MM.1S (cell line): ENCODE data around the gene DNPEP.

Experiments
- DNase-seq: peaks from one replicate; pipeline ENCODE4 v3.0.0-alpha.2; 2015
- H2AFZ ChIP-seq: fragments of 300-600 bp; sonication (generic); 2 replicates; pipeline ENCODE4 v1.6.0; 2016; ENCODE audit warnings: antibody characterized with exemption, low read length
- H3F3A ChIP-seq: fragments of 300-600 bp; sonication (generic); 2 replicates; pipeline ENCODE4 v1.6.1; 2016; ENCODE audit warnings: mild to moderate bottlenecking, antibody characterized with exemption, low read length, moderate library complexity, mixed read lengths; ENCODE audit not compliant: insufficient read depth
- H3K27ac ChIP-seq: fragments of 300-600 bp; sonication (generic); 2 replicates; pipeline ENCODE4 v1.5.1; 2016; ENCODE audit warnings: mild to moderate bottlenecking, low read length
- H3K27me3 ChIP-seq: fragments of 300-600 bp; sonication (generic); replicated peaks from 2 replicates; pipeline ENCODE4 v1.6.0; 2016; ENCODE audit warnings: low read length; ENCODE audit not compliant: insufficient read depth
- H3K36me3 ChIP-seq: fragments of 300-600 bp; sonication (generic); replicated peaks from 2 replicates; pipeline ENCODE4 v1.6.1; 2016; ENCODE audit warnings: mild to moderate bottlenecking, low read length, mixed read lengths; ENCODE audit not compliant: insufficient read depth
- H3K4me1 ChIP-seq: fragments of 300-600 bp; sonication (generic); 2 replicates; pipeline ENCODE4 v1.6.1; 2016; ENCODE audit warnings: low read length, mixed read lengths
- H3K4me2 ChIP-seq: fragments of 300-600 bp; sonication (generic); 2 replicates; pipeline ENCODE4 v1.6.0; 2016; ENCODE audit warnings: low read depth, low read length
- H3K4me3 ChIP-seq: fragments of 300-600 bp; sonication (generic); 2 replicates; pipeline ENCODE4 v1.5.1; 2016; ENCODE audit warnings: low read length, mixed read lengths
- H3K79me2 ChIP-seq: fragments of 300-600 bp; sonication (generic); 2 replicates; pipeline ENCODE4 v1.6.1; 2016; ENCODE audit warnings: mixed run types, low read length, mixed read lengths
- H3K9ac ChIP-seq: fragments of 300-600 bp; sonication (generic); 2 replicates; pipeline ENCODE4 v1.6.1; 2016; ENCODE audit warnings: low read length, mixed read lengths
- H3K9me2 ChIP-seq: fragments of 300-600 bp; sonication (generic); replicated peaks from 2 replicates; pipeline ENCODE4 v1.6.1; 2016; ENCODE audit warnings: mild to moderate bottlenecking, low read length, mixed read lengths; ENCODE audit not compliant: insufficient read depth
- H3K9me3 ChIP-seq: fragments of 300-600 bp; sonication (generic); replicated peaks from 2 replicates; pipeline ENCODE4 v1.6.1; 2016; ENCODE audit warnings: mild to moderate bottlenecking, low read length, mixed read lengths; ENCODE audit not compliant: insufficient read depth
- H4K20me1 ChIP-seq: fragments of 300-600 bp; sonication (generic); 2 replicates; pipeline ENCODE4 v1.6.1; 2016; ENCODE audit warnings: mild to moderate bottlenecking, low read length, moderate library complexity, mixed read lengths; ENCODE audit not compliant: insufficient read depth
- CTCF ChIP-seq: fragments of 300-600 bp; sonication (generic); IDR thresholded peaks from 2 replicates; pipeline ENCODE4 v1.5.1; 2016; ENCODE audit warnings: antibody characterized with exemption, low read length, mixed read lengths
- EZH2 ChIP-seq: fragments of 300-600 bp; sonication (generic); optimal IDR thresholded peaks from 2 replicates; pipeline ENCODE3; 2017; ENCODE audit warnings: low read depth, mild to moderate bottlenecking, antibody characterized with exemption, low read length, mixed read lengths
- EZH2phosphoT487 ChIP-seq: fragments of 300-600 bp; sonication (generic); IDR thresholded peaks from 2 replicates; pipeline ENCODE4 v1.6.1; 2018; ENCODE audit warnings: antibody characterized with exemption, low read length

Gene DNPEP

GRCh38 chr2:219402665-219403515 is 15.2 kb upstream of the DNPEP start:
- Histone ChIP-seq H3F3A (no peaks in the 10 kb centered on the region), H3K9me3 (no peaks in the 10 kb centered on the region), H4K20me1 (no peaks in the 10 kb centered on the region), H3K9me2 (no peaks in the 10 kb centered on the region), H3K27me3 (no peaks in the 10 kb centered on the region), H3K9ac (no peak overlapping the region), H3K4me3 (no peak overlapping the region), H3K4me2 (no peak overlapping the region; the same call in 1 of the 2 replicates), H2AFZ (no peak overlapping the region), H3K27ac (no peak overlapping the region), H3K79me2 (no peaks in the 10 kb centered on the region), H3K36me3 (no peaks in the 10 kb centered on the region), H3K4me1 (peaks cover 6% of the 10 kb centered on the region; the same call in 1 of the 2 replicates)
- peak; percentile 92 for TF ChIP-seq CTCF
- TF ChIP-seq EZH2phosphoT487: no peak
- DNase-seq: peak; percentile 66

DNA sequence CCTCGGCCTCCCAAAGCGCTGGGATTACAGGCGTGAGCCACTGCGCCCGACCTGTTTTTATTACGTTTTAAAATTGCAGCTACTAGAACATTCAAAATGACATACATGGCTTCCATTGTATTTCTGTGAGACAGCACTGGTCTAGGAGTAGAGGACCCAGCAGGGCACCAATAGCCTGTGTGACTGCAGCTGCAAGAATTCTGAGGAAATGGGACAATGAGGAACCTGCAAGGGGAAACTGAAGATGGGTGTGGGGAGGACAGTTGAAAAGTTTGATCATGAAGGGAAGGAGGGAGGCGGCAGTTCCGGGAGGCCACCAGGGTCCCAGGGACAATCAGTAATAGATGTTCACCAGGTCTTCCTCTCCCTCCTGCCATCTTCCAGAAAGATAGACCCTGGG is 13.9 kb upstream of the DNPEP start:
- H3K4me2 ChIP-seq: no peak overlapping the region
- peaks cover 6% of the 10 kb centered on the region; the same call in 1 of the 2 replicates for H3K4me1 ChIP-seq
- H3K4me3 ChIP-seq: no peak overlapping the region
- H3F3A ChIP-seq: no peaks in the 10 kb centered on the region
- no peak for DNase-seq
- H3K79me2 ChIP-seq: no peaks in the 10 kb centered on the region
- no peak overlapping the region for H3K9ac ChIP-seq
- H3K36me3 ChIP-seq: no peaks in the 10 kb centered on the region
- H3K27ac ChIP-seq: no peak overlapping the region
- no peak overlapping the region for H2AFZ ChIP-seq
- no peaks in the 10 kb centered on the region for H3K9me3 ChIP-seq
- no peak for TF ChIP-seq CTCF
- H3K27me3 ChIP-seq: no peaks in the 10 kb centered on the region
- no peaks in the 10 kb centered on the region for H3K9me2 ChIP-seq
- no peaks in the 10 kb centered on the region for H4K20me1 ChIP-seq

- H3K4me1 ChIP-seq: peaks cover 6% of the 10 kb centered on the region; the same call in 1 of the 2 replicates
- H3K9me3 ChIP-seq: no peaks in the 10 kb centered on the region
- H2AFZ ChIP-seq: no peak overlapping the region
- H3K4me3 ChIP-seq: no peak overlapping the region
- no peak overlapping the region for H3K9ac ChIP-seq
- H3K4me2 ChIP-seq: no peak overlapping the region
- no peaks in the 10 kb centered on the region for H3K36me3 ChIP-seq
- no peaks in the 10 kb centered on the region for H3K27me3 ChIP-seq
- no peak overlapping the region for H3K27ac ChIP-seq
- no peaks in the 10 kb centered on the region for H3K9me2 ChIP-seq
- TF ChIP-seq EZH2: no peak
- TF ChIP-seq CTCF: no peak
- no peak for TF ChIP-seq EZH2phosphoT487
- DNase-seq: no peak
- H3F3A ChIP-seq: no peaks in the 10 kb centered on the region
- no peaks in the 10 kb centered on the region for H4K20me1 ChIP-seq
- H3K79me2 ChIP-seq: no peaks in the 10 kb centered on the region
Observed at GRCh38 chr2:219400562-219400961, 12.8 kb upstream of the DNPEP start.
